H9 (cell line): ENCODE data around the gene IMMP2L. TPM values are rescaled to one million over a fixed set of nuclear protein-coding genes. Genes with fewer than 3 reads are reported as not detected.

Source experiments
- DNase-seq: peaks from one replicate; pipeline ENCODE4 v3.0.0-alpha.2; 2017
- H2AFZ ChIP-seq: one replicate; pipeline ENCODE4 v1.6.1; 2013; ENCODE audit warnings: mild to moderate bottlenecking, low read length, control low read depth, moderate library complexity
- H2AK5ac ChIP-seq: 2 replicates; pipeline ENCODE4 v1.6.1; 2013; ENCODE audit warnings: low read length, control low read depth, mixed read lengths; ENCODE audit not compliant: insufficient read length
- H2BK120ac ChIP-seq: one replicate; pipeline ENCODE4 v1.6.1; 2013; ENCODE audit warnings: low read depth, mild to moderate bottlenecking, low read length, control low read depth, inconsistent platforms; ENCODE audit not compliant: poor library complexity, severe bottlenecking
- H2BK12ac ChIP-seq: 2 replicates; pipeline ENCODE4 v1.6.1; 2013; ENCODE audit warnings: low read length, control low read depth, mixed read lengths, low read depth; ENCODE audit not compliant: insufficient read length
- H2BK15ac ChIP-seq: 2 replicates; pipeline ENCODE4 v1.6.1; 2013; ENCODE audit warnings: low read depth, low read length, control low read depth
- H2BK20ac ChIP-seq: one replicate; pipeline ENCODE4 v1.6.1; 2013; ENCODE audit warnings: low read depth, mild to moderate bottlenecking, low read length, control low read depth, inconsistent platforms; ENCODE audit not compliant: poor library complexity, severe bottlenecking
- H2BK5ac ChIP-seq: 2 replicates; pipeline ENCODE4 v1.6.1; 2013; ENCODE audit warnings: low read length, control low read depth, mixed read lengths; ENCODE audit not compliant: insufficient read length
- H3K14ac ChIP-seq: 2 replicates; pipeline ENCODE4 v1.6.1; 2013; ENCODE audit warnings: low read length, control low read depth; ENCODE audit not compliant: insufficient read depth
- H3K18ac ChIP-seq: 2 replicates; pipeline ENCODE4 v1.6.1; 2013; ENCODE audit warnings: low read depth, mild to moderate bottlenecking, mixed read lengths, low read length, control low read depth; ENCODE audit not compliant: insufficient read length
- H3K23ac ChIP-seq: 2 replicates; pipeline ENCODE4 v1.6.1; 2013; ENCODE audit warnings: low read length, control low read depth, mixed read lengths, low read depth; ENCODE audit not compliant: insufficient read length
- H3K23me2 ChIP-seq: 2 replicates; pipeline ENCODE4 v1.6.1; 2013; ENCODE audit warnings: low read depth, mild to moderate bottlenecking, mixed read lengths, low read length, control low read depth; ENCODE audit not compliant: insufficient read length, poor library complexity, severe bottlenecking
- H3K27ac ChIP-seq: 2 replicates; pipeline ENCODE4 v1.5.1; 2013; ENCODE audit warnings: low read length, control low read depth, mixed read lengths, low read depth; ENCODE audit not compliant: insufficient read length
- H3K27me3 ChIP-seq: 2 replicates; pipeline ENCODE4 v1.6.1; 2013; ENCODE audit warnings: low read length, control low read depth, inconsistent platforms; ENCODE audit not compliant: insufficient read depth
- H3K4ac ChIP-seq: 2 replicates; pipeline ENCODE4 v1.6.1; 2013; ENCODE audit warnings: low read depth, mild to moderate bottlenecking, control low read depth, inconsistent platforms, low read length, moderate library complexity
- H3K4me1 ChIP-seq: 2 replicates; pipeline ENCODE4 v1.6.1; 2013; ENCODE audit warnings: low read length, control low read depth, inconsistent platforms; ENCODE audit not compliant: insufficient read depth
- H3K4me2 ChIP-seq: 2 replicates; pipeline ENCODE4 v1.6.1; 2013; ENCODE audit warnings: low read length, control low read depth, mixed read lengths; ENCODE audit not compliant: insufficient read length, insufficient read depth
- H3K56ac ChIP-seq: 2 replicates; pipeline ENCODE4 v1.6.1; 2013; ENCODE audit warnings: low read depth, mild to moderate bottlenecking, mixed read lengths, low read length, control low read depth; ENCODE audit not compliant: insufficient read length
- H3K79me1 ChIP-seq: 2 replicates; pipeline ENCODE4 v1.6.1; 2013; ENCODE audit warnings: low read depth, mild to moderate bottlenecking, moderate library complexity, low read length, control low read depth, inconsistent platforms; ENCODE audit not compliant: insufficient read depth, poor library complexity, severe bottlenecking
- H3K79me2 ChIP-seq: 2 replicates; pipeline ENCODE4 v1.6.1; 2013; ENCODE audit warnings: low read length, control low read depth, inconsistent platforms; ENCODE audit not compliant: insufficient read depth
- H3K9ac ChIP-seq: 2 replicates; pipeline ENCODE4 v1.6.1; 2013; ENCODE audit warnings: low read length, control low read depth, mixed read lengths; ENCODE audit not compliant: insufficient read length; ENCODE audit errors: extremely low read depth
- H3K9me3 ChIP-seq: one replicate; pipeline ENCODE4 v1.6.1; 2013; ENCODE audit warnings: low read depth, low read length, inconsistent platforms; ENCODE audit not compliant: control insufficient read depth
- H3T11ph ChIP-seq: one replicate; pipeline ENCODE4 v1.6.1; 2013; ENCODE audit warnings: mild to moderate bottlenecking, low read length, control low read depth, inconsistent platforms
- H4K20me1 ChIP-seq: one replicate; pipeline ENCODE4 v1.6.1; 2013; ENCODE audit not compliant: control insufficient read depth, insufficient read length, insufficient read depth
- H4K5ac ChIP-seq: 2 replicates; pipeline ENCODE4 v1.6.1; 2013; ENCODE audit warnings: low read depth, mild to moderate bottlenecking, mixed read lengths, low read length, control low read depth; ENCODE audit not compliant: insufficient read length
- H4K8ac ChIP-seq: replicated peaks from 2 replicates; pipeline ENCODE4 v1.6.1; 2013; ENCODE audit warnings: low read length, control low read depth, mixed read lengths, low read depth; ENCODE audit not compliant: insufficient read length
- H4K91ac ChIP-seq: 2 replicates; pipeline ENCODE4 v1.6.1; 2013; ENCODE audit warnings: low read depth, mild to moderate bottlenecking, moderate library complexity, mixed read lengths, low read length, control low read depth; ENCODE audit not compliant: insufficient read length
- H3K27ac Mint-ChIP-seq, 3 experiments: 2 replicates in 2 of 3; 3 replicates in 1 of 3; pipeline ENCODE4 v1.8.0; 2020 to 2021; ENCODE audit warnings: mixed read lengths in 3 of 3, mild to moderate bottlenecking in 1 of 3, moderate library complexity in 1 of 3
- H3K27me3 Mint-ChIP-seq: 2 replicates; pipeline ENCODE4 v1.8.0; 2021; ENCODE audit warnings: low read depth, mild to moderate bottlenecking, moderate library complexity, mixed read lengths
- H3K36me3 Mint-ChIP-seq, 3 experiments: 2 replicates in 2 of 3; 3 replicates in 1 of 3; pipeline ENCODE4 v1.8.0; 2020 to 2021; ENCODE audit warnings: low read depth in 3 of 3, mixed read lengths in 3 of 3; ENCODE audit not compliant: insufficient read depth in 1 of 3
- H3K4me1 Mint-ChIP-seq, 2 experiments: 2 replicates each; pipeline ENCODE4 v1.8.0; 2020; ENCODE audit warnings: mixed read lengths in 2 of 2
- H3K4me3 Mint-ChIP-seq, 2 experiments: 2 replicates in 1 of 2; 3 replicates in 1 of 2; pipeline ENCODE4 v1.8.0; 2020 to 2021; ENCODE audit warnings: mild to moderate bottlenecking in 2 of 2, mixed read lengths in 2 of 2, moderate library complexity in 1 of 2
- H3K9me3 Mint-ChIP-seq, 2 experiments: 2 replicates in 1 of 2; 3 replicates in 1 of 2; pipeline ENCODE4 v1.8.0; 2020; ENCODE audit warnings: mild to moderate bottlenecking in 2 of 2, mixed read lengths in 2 of 2, moderate library complexity in 1 of 2
- WGBS: extraction: QIAGEN DNeasy Blood & Tissue Kit; methylation state at CpG from one replicate; pipeline ENCODE4 v1.1.7; 2013; ENCODE audit warnings: missing lambda C conversion rate, low lambda C conversion rate, mixed read lengths; ENCODE audit not compliant: insufficient read length; ENCODE audit errors: extremely low coverage; 5-methylcytosine and 5-hydroxymethylcytosine counted together
- total RNA-seq: library from RNA; stranded (reverse); gene quantifications from 2 replicates; pipeline ENCODE4 v1.2.1, GENCODE V29; 2021
- TF ChIP-seq, protein P1 (sequence below): fragments of 200-600 bp; sonication (generic); conservative IDR thresholded peaks from 3 replicates; pipeline ENCODE4 v1.8.0; 2021; ENCODE audit warnings: antibody characterized with exemption, mild to moderate bottlenecking

The IMMP2L gene
- total RNA-seq, 1 experiment from 2014 or later, result 14.7 TPM

DNA sequence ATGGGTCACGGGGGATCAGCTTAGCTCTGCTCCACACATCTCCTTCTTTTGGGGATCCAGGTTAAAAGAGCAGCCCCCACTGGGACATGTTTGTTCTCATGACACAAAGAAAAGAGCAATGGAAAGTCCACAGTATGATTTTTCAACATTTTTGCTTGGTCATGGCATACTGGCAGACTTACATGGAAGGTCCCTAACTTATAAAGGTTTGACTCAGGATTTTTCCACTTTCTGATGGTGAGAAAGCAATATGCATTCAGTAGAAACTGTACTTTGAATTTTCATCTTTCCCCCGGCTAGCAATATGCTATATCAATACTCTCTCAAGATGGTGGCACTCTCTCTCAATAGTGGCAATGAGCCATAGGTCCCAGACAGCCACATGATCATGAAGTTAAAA, 699.0 kb downstream of the IMMP2L start:
- H3K23ac ChIP-seq, result no peak overlapping the region
- no peak overlapping the region for H3K27ac ChIP-seq
- no peaks in the 10 kb centered on the region for H3K27me3 ChIP-seq
- no peak overlapping the region for H4K91ac ChIP-seq
- no peak overlapping the region for H3K14ac ChIP-seq
- no peak overlapping the region for H2BK12ac ChIP-seq
- no peaks in the 10 kb centered on the region for H4K20me1 ChIP-seq
- H2AFZ ChIP-seq, result no peak overlapping the region
- H3K36me3 Mint-ChIP-seq, result peaks cover 0 to 8% (median 0%) of the 10 kb centered on the region in 3 experiments; a peak in 4 of 7 replicates
- H4K8ac ChIP-seq, result no peak overlapping the region
- H3K9me3 ChIP-seq, result no peaks in the 10 kb centered on the region
- no peak overlapping the region for H3K4me2 ChIP-seq
- no CpG with 5 or more reads among the region's 2 CpGs for WGBS
- no peak overlapping the region for H2BK15ac ChIP-seq
- no peak overlapping the region for H2BK5ac ChIP-seq
- H3K9me3 Mint-ChIP-seq, result peaks cover 0 to 3% of the 10 kb centered on the region in 2 experiments; a peak in 2 of 5 replicates
- H2BK20ac ChIP-seq, result no peak overlapping the region
- no peaks in the 10 kb centered on the region for H3K23me2 ChIP-seq
- H3K79me2 ChIP-seq, result no peaks in the 10 kb centered on the region
- H3K4me1 Mint-ChIP-seq, result peaks cover 19 to 24% of the 10 kb centered on the region in 2 experiments
- no peak overlapping the region for H4K5ac ChIP-seq
- H3K9ac ChIP-seq, result no peak overlapping the region
- H3K4ac ChIP-seq, result no peak overlapping the region
- H3K27ac Mint-ChIP-seq, result 0 out of 7 replicates have a peak overlapping the region, but pooled peaks of 1 of the 3 experiments have one; percentile 20
- H3K4me3 Mint-ChIP-seq, result no peak overlapping the region
- no peak overlapping the region for H3K18ac ChIP-seq
- H2AK5ac ChIP-seq, result no peak overlapping the region
- no peak overlapping the region for H3K56ac ChIP-seq
- no peaks in the 10 kb centered on the region for H3K27me3 Mint-ChIP-seq
- DNase-seq, result no peak
- no peak overlapping the region for H3T11ph ChIP-seq
- H3K4me1 ChIP-seq, result no peaks in the 10 kb centered on the region
- TF ChIP-seq, protein P1, sequence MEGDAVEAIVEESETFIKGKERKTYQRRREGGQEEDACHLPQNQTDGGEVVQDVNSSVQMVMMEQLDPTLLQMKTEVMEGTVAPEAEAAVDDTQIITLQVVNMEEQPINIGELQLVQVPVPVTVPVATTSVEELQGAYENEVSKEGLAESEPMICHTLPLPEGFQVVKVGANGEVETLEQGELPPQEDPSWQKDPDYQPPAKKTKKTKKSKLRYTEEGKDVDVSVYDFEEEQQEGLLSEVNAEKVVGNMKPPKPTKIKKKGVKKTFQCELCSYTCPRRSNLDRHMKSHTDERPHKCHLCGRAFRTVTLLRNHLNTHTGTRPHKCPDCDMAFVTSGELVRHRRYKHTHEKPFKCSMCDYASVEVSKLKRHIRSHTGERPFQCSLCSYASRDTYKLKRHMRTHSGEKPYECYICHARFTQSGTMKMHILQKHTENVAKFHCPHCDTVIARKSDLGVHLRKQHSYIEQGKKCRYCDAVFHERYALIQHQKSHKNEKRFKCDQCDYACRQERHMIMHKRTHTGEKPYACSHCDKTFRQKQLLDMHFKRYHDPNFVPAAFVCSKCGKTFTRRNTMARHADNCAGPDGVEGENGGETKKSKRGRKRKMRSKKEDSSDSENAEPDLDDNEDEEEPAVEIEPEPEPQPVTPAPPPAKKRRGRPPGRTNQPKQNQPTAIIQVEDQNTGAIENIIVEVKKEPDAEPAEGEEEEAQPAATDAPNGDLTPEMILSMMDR, result no peak
- H3K79me1 ChIP-seq, result no peaks in the 10 kb centered on the region
- no peak overlapping the region for H2BK120ac ChIP-seq
